Measurements from ENCODE around the gene AARS2. TPM values are rescaled to one million over a fixed set of nuclear protein-coding genes. Genes with fewer than 3 reads are reported as not detected.

Gene AARS2
- total RNA-seq, 1 donor from 2014 or later: 28.8 TPM

DNA sequence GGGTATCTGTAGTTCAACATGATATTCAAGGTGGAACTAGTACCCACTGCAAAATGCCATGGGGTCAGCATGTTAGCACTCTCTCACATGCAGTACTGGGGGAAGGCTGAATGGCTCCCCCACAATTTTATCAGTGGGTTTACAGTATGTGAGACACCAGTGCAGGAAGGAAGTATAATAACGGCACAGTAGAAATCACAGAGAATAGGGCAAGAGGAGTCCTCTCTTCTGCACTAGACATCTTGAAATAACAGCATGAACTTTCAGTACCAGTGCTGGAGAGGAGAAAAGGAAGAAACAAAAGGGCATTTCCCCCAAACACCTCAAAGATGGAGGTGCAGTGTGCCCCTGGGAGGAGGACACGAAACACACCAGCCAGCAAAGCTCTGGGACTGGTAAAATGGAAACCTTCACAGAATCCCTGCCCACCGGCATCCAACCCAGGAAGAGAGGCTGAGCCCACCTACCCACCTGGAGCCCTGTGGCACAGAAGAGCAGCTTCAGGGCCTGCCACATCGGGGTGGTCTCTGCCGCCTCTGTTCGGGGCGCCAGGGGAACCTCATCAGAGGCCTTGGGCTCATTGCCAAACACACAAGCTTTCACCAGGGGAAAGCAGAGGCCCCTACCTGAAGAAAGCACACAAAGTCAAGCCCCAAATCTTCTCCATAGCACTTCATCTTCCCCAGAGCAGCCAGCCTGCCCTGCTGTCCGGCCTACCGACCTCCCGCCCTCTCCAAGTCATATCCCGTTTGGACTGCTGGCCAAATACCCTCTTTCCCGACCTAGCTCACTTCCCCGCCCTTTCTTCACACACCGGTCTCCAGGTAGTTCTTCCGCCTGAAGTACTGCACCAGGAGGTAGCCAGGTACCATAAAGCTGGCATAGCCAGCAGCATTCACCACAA, 57.0 kb downstream of the AARS2 start:
- Mint-ChIP-seq H3K9me3 (ENCODE audit: low read depth) (no peaks in the 10 kb centered on the region), H3K4me1 (ENCODE audit: low read depth) (peaks cover 28% of the 10 kb centered on the region), H3K27me3 (no peaks in the 10 kb centered on the region), H3K27ac (peak overlapping the region; percentile 74), H3K36me3 (ENCODE audit: insufficient read depth) (peaks cover 32% of the 10 kb centered on the region), H3K4me3 (ENCODE audit: low read depth) (peak overlapping the region; percentile 91)
- no peak for DNase-seq (ENCODE audit: low spot score, unreplicated experiment)
- no peak for TF ChIP-seq CTCF (IDR thresholded peaks at IDR 0.05; ENCODE audit: unreplicated experiment)

DNA sequence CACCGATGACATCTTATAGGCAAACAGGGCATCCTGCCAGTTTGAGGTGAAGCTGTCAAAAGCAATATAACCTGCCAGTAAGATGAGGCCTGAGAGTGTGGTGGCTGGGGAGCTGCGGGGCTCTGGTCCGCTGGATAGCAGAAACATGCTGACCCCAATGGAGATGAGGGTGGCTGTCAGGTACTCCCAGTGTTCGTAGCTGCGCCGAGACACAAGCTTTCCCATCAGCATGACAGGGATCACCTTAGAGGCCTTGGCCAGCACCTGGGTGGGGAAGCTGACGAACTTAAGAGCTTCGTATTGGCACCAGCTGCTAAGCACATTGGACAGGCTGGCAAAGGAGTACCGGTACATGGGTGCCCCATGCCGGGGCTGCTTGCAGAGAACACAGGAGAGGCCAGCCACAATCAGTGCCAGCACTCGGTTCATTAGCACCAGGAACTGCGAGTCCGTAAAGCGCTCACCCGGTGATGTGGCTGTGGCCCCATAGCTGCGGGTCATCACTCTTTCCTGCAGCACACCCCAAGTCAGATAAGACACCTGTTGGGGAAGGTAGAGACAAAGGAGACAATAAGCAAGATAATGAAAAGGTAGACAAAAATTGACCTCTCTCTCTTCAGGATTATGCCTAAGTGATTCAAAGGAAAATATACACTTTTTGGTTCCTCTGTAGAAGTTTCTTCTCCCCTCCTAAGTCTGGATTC, 57.9 kb downstream of the AARS2 start:
- DNase-seq (ENCODE audit: low spot score, unreplicated experiment): no peak
- H3K9me3 Mint-ChIP-seq (ENCODE audit: low read depth): no peaks in the 10 kb centered on the region
- H3K4me1 Mint-ChIP-seq (ENCODE audit: low read depth): peaks cover 30% of the 10 kb centered on the region
- peak overlapping the region; percentile 73 for H3K27ac Mint-ChIP-seq
- TF ChIP-seq CTCF (IDR thresholded peaks at IDR 0.05; ENCODE audit: unreplicated experiment): no peak
- H3K27me3 Mint-ChIP-seq: no peaks in the 10 kb centered on the region
- H3K4me3 Mint-ChIP-seq (ENCODE audit: low read depth): peak overlapping the region; percentile 91
- peaks cover 35% of the 10 kb centered on the region for H3K36me3 Mint-ChIP-seq (ENCODE audit: insufficient read depth)

DNA sequence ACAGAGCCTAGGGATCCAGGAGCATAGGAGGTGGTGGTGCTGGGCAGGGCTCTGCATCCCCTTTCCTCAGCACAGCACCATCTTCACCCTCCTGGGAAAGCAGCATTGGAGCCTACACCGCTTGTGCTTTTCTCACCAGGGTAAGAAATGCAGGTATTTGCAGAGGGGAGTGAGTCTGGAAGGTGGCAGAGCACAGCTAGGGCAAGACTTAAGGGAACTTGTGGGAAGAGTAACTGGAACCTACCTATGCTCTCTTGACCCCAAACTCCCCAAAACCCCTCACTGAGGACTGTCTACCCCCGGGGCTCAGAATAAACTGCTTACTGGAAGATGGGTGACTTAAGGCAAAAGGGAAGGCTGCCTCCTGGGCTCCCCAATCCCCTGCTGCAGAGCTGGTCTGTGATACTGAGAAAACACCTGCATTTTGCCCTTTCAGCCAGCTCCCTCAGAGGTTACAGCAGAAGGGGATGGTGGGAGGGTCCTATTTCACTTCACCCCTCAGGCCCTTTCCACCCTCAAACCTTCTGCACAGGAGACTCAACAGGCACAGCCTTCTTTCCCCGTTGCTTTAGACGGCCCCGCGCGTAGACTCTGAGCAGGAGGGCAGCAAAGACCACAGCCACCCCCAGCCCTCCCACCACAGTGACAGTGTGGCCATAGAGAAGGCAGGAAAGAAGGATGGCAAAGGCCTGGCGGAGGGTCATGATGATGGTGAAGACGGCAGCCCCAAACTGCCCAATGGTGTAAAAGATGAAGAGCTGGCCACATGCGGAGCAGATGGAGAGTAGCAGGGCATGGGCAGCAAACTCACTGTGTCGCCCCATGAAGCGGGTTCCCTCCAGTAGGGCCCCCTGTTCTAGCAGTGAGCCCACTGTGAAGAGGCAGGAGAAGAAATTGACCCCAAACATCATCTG, 58.7 kb downstream of the AARS2 start:
- H3K27me3 Mint-ChIP-seq: no peaks in the 10 kb centered on the region
- H3K4me3 Mint-ChIP-seq (ENCODE audit: low read depth): peak overlapping the region; percentile 54
- no peak for TF ChIP-seq CTCF (IDR thresholded peaks at IDR 0.05; ENCODE audit: unreplicated experiment)
- peak overlapping the region; percentile 81 for H3K27ac Mint-ChIP-seq
- H3K9me3 Mint-ChIP-seq (ENCODE audit: low read depth): no peaks in the 10 kb centered on the region
- peaks cover 35% of the 10 kb centered on the region for H3K4me1 Mint-ChIP-seq (ENCODE audit: low read depth)
- H3K36me3 Mint-ChIP-seq (ENCODE audit: insufficient read depth): peaks cover 42% of the 10 kb centered on the region
- no peak for DNase-seq (ENCODE audit: low spot score, unreplicated experiment)

- H3K27ac Mint-ChIP-seq: peak overlapping the region; percentile 49
Measured at GRCh38 chr6:44253307-44254101, 59.6 kb downstream of the AARS2 start.

More at GRCh38 chr6:44253307-44254101, 59.6 kb downstream of the AARS2 start:
- no peak for DNase-seq (ENCODE audit: low spot score, unreplicated experiment)
- peaks cover 48% of the 10 kb centered on the region for H3K36me3 Mint-ChIP-seq (ENCODE audit: insufficient read depth)
- H3K4me3 Mint-ChIP-seq (ENCODE audit: low read depth): no peak overlapping the region
- H3K4me1 Mint-ChIP-seq (ENCODE audit: low read depth): peaks cover 42% of the 10 kb centered on the region
- no peaks in the 10 kb centered on the region for H3K9me3 Mint-ChIP-seq (ENCODE audit: low read depth)
- peak; percentile 57 for TF ChIP-seq CTCF (IDR thresholded peaks at IDR 0.05; ENCODE audit: unreplicated experiment)
- no peaks in the 10 kb centered on the region for H3K27me3 Mint-ChIP-seq
